KMS-11 (cell line): Measurements from ENCODE around the gene UBE3B.

Source experiments
- H2AFZ ChIP-seq: fragments of 200-600 bp; sonication (generic); 2 replicates; pipeline ENCODE4 v1.6.1; 2016; ENCODE audit warnings: antibody characterized with exemption, mixed run types, low read depth
- H3K27ac ChIP-seq: fragments of 200-600 bp; sonication (generic); 2 replicates; pipeline ENCODE4 v1.6.1; 2016; ENCODE audit warnings: mild to moderate bottlenecking, mixed run types
- H3K27me3 ChIP-seq: fragments of 200-600 bp; sonication (generic); 2 replicates; pipeline ENCODE4 v1.6.1; 2017; ENCODE audit warnings: mild to moderate bottlenecking, low read depth, mixed run types, moderate library complexity; ENCODE audit not compliant: insufficient read depth
- H3K36me3 ChIP-seq: fragments of 200-600 bp; sonication (generic); 2 replicates; pipeline ENCODE4 v1.6.1; 2017; ENCODE audit warnings: mild to moderate bottlenecking, mixed run types; ENCODE audit not compliant: insufficient read depth
- H3K4me1 ChIP-seq: fragments of 200-600 bp; sonication (generic); 2 replicates; pipeline ENCODE4 v1.6.1; 2016; ENCODE audit warnings: mild to moderate bottlenecking, low read depth, mixed run types; ENCODE audit not compliant: poor library complexity, severe bottlenecking
- H3K4me2 ChIP-seq: fragments of 200-600 bp; sonication (generic); 2 replicates; pipeline ENCODE4 v1.7.0; 2016; ENCODE audit warnings: mild to moderate bottlenecking, mixed run types
- H3K4me3 ChIP-seq: fragments of 200-600 bp; sonication (generic); IDR thresholded peaks from 2 replicates; pipeline ENCODE4 v1.6.1; 2017; ENCODE audit warnings: low read depth, low read length, mixed read lengths; ENCODE audit not compliant: insufficient read depth
- H3K79me2 ChIP-seq: fragments of 200-600 bp; sonication (generic); 2 replicates; pipeline ENCODE4 v1.6.1; 2016; ENCODE audit warnings: low read depth, mixed run types; ENCODE audit not compliant: insufficient read depth
- H3K9ac ChIP-seq: fragments of 200-600 bp; sonication (generic); 2 replicates; pipeline ENCODE4 v1.6.1; 2016; ENCODE audit warnings: mild to moderate bottlenecking, mixed run types
- H4K20me1 ChIP-seq: fragments of 200-600 bp; sonication (generic); 2 replicates; pipeline ENCODE4 v1.6.1; 2016; ENCODE audit warnings: mild to moderate bottlenecking, mixed run types; ENCODE audit not compliant: insufficient read depth
- CTCF ChIP-seq: fragments of 200-600 bp; sonication (generic); conservative IDR thresholded peaks from 2 replicates; pipeline ENCODE4 v1.6.1; 2017; ENCODE audit warnings: low read depth, mild to moderate bottlenecking, antibody characterized with exemption, low read length, moderate library complexity, mixed read lengths

Gene UBE3B

DNA sequence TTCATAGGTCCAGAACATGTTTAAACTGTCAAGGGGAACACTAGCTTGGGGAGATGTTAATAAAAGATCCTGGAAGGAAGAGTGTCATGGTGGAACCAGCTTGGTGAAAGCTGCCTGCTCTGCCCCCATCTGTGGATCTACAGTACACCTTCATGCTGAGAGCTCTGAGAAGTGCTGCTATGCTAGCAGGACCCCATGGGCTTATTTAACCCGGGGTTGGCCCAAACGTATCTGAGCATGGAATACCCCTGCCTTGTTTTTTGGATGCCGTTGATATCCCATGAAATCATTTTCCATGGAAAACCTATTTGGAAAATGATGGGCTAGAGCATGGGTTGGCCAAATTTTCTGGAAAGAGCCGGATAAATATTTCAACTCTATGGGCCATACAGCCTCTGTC, 14.2 kb downstream of the UBE3B start:
- Histone ChIP-seq H3K79me2 (no peaks in the 10 kb centered on the region), H3K4me1 (no peaks in the 10 kb centered on the region), H3K4me2 (no peak overlapping the region), H3K4me3 (no peak overlapping the region), H2AFZ (no peak overlapping the region), H3K9ac (no peak overlapping the region), H3K27ac (no peak overlapping the region), H3K36me3 (no peaks in the 10 kb centered on the region), H4K20me1 (no peaks in the 10 kb centered on the region), H3K27me3 (no peaks in the 10 kb centered on the region)
- no peak for TF ChIP-seq CTCF

- H3K79me2 ChIP-seq = no peaks in the 10 kb centered on the region
- no peaks in the 10 kb centered on the region for H4K20me1 ChIP-seq
- H3K27me3 ChIP-seq = no peaks in the 10 kb centered on the region
- H3K27ac ChIP-seq = no peak overlapping the region
- no peak for TF ChIP-seq CTCF
- no peak overlapping the region for H3K4me2 ChIP-seq
- H3K4me1 ChIP-seq = no peaks in the 10 kb centered on the region
- H2AFZ ChIP-seq = no peak overlapping the region
- H3K36me3 ChIP-seq = no peaks in the 10 kb centered on the region
- no peak overlapping the region for H3K9ac ChIP-seq
- no peak overlapping the region for H3K4me3 ChIP-seq
These were observed 14.9 kb downstream of the UBE3B start for GRCh38 chr12:109492371-109492770.

DNA sequence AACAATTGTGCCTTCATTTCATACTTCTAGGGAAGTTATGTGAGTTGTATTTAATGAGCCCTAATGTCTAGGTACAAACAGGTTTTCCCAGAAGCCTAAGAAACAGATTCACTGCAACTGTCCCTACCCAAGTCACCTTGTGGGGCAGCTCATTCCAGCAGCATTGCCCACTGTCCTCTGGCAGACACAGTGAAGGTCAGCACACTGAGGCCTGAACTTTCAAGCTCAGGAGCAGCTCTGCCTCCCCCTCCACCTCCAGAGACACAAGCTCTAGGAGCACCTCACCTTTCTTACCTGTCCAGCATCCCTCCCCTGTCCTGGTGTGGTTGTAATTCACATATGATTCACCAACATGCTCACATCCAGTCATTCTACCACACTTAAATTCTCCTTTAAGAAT, 15.7 kb downstream of the UBE3B start:
- H3K4me2 ChIP-seq = no peak overlapping the region
- no peaks in the 10 kb centered on the region for H3K4me1 ChIP-seq
- no peak overlapping the region for H3K27ac ChIP-seq
- no peaks in the 10 kb centered on the region for H3K36me3 ChIP-seq
- H3K4me3 ChIP-seq = no peak overlapping the region
- no peak overlapping the region for H3K9ac ChIP-seq
- no peaks in the 10 kb centered on the region for H3K27me3 ChIP-seq
- no peak for TF ChIP-seq CTCF
- H3K79me2 ChIP-seq = no peaks in the 10 kb centered on the region
- H2AFZ ChIP-seq = no peak overlapping the region
- H4K20me1 ChIP-seq = no peaks in the 10 kb centered on the region

- Histone ChIP-seq H3K27me3 (no peaks in the 10 kb centered on the region), H2AFZ (no peak overlapping the region), H3K27ac (no peak overlapping the region), H3K9ac (no peak overlapping the region), H3K36me3 (no peaks in the 10 kb centered on the region), H4K20me1 (no peaks in the 10 kb centered on the region), H3K4me2 (no peak overlapping the region), H3K79me2 (no peaks in the 10 kb centered on the region), H3K4me3 (no peak overlapping the region), H3K4me1 (no peaks in the 10 kb centered on the region)
- no peak for TF ChIP-seq CTCF
These were observed 16.5 kb downstream of the UBE3B start for GRCh38 chr12:109493938-109494337.
